Smooth muscle cell (in vitro differentiated cells): ENCODE measurements around the gene TENM4. TPM values are rescaled to one million over a fixed set of nuclear protein-coding genes. Genes with fewer than 3 reads are reported as not detected.

Experiments used
- DNase-seq: peaks from one replicate; lab custom pipeline; 2025; ENCODE audit not compliant: unreplicated experiment; lab: John Stamatoyannopoulos, UW
- H2AFZ ChIP-seq: fragments of 200-600 bp; sonication (generic); 2 replicates; pipeline ENCODE4 v1.6.0; 2016; ENCODE audit warnings: antibody characterized with exemption, low read depth, mild to moderate bottlenecking
- H3F3A ChIP-seq: fragments of 200-600 bp; sonication (generic); 2 replicates; pipeline ENCODE4 v1.6.0; 2017; ENCODE audit warnings: antibody characterized with exemption, low read depth
- H3K27ac ChIP-seq: fragments of 200-600 bp; sonication (generic); 2 replicates; pipeline ENCODE4 v1.5.1; 2016; ENCODE audit warnings: low read depth, mild to moderate bottlenecking
- H3K27me3 ChIP-seq: fragments of 200-600 bp; sonication (generic); 2 replicates; pipeline ENCODE4 v1.6.1; 2016; ENCODE audit warnings: low read depth, mild to moderate bottlenecking
- H3K36me3 ChIP-seq: fragments of 200-600 bp; sonication (generic); 2 replicates; pipeline ENCODE4 v1.5.1; 2016; ENCODE audit warnings: low read depth
- H3K4me1 ChIP-seq: fragments of 200-600 bp; sonication (generic); 2 replicates; pipeline ENCODE4 v1.5.1; 2016; ENCODE audit warnings: low read depth
- H3K4me2 ChIP-seq: fragments of 200-600 bp; sonication (generic); 2 replicates; pipeline ENCODE4 v1.6.0; 2016; ENCODE audit warnings: mild to moderate bottlenecking
- H3K4me3 ChIP-seq: fragments of 200-600 bp; sonication (generic); 2 replicates; pipeline ENCODE4 v1.5.1; 2016; ENCODE audit warnings: mild to moderate bottlenecking
- H3K79me2 ChIP-seq: fragments of 200-600 bp; sonication (generic); 2 replicates; pipeline ENCODE4 v1.6.0; 2016; ENCODE audit warnings: low read depth, mild to moderate bottlenecking
- H3K9ac ChIP-seq: fragments of 200-600 bp; sonication (generic); 2 replicates; pipeline ENCODE4 v1.6.0; 2016; ENCODE audit warnings: low read depth
- H3K9me3 ChIP-seq: fragments of 200-600 bp; sonication (generic); replicated peaks from 2 replicates; pipeline ENCODE4 v1.5.1; 2016; ENCODE audit warnings: low read depth
- H4K20me1 ChIP-seq: fragments of 200-600 bp; sonication (generic); 2 replicates; pipeline ENCODE4 v1.6.0; 2016; ENCODE audit warnings: low read depth
- WGBS: methylation state at CpG from one replicate; pipeline ENCODE4 v1.1.7; 2016; ENCODE audit warnings: low lambda C conversion rate; 5-methylcytosine and 5-hydroxymethylcytosine counted together
- polyA plus RNA-seq: library from polyadenylated mRNA; unstranded; fragments of >200 nt; fragmentation: Nextera tagmentation; extraction: Ambion mirVana; gene quantifications from 2 replicates; pipeline ENCODE4 v1.2.1, GENCODE V29; 2016
- total RNA-seq: library from RNA; depleted of rRNA; stranded (reverse); fragments of >200 nt; gene quantifications from 2 replicates; pipeline ENCODE4 v1.2.3, GENCODE V29; 2014
- TF ChIP-seq, protein P1 (sequence below): fragments of 200-600 bp; sonication (generic); IDR thresholded peaks from 2 replicates; pipeline ENCODE4 v1.5.1; 2017; ENCODE audit warnings: borderline replicate concordance, mild to moderate bottlenecking, antibody characterized with exemption; ENCODE audit not compliant: insufficient read depth, poor library complexity, severe bottlenecking

Gene TENM4
- total and polyA plus RNA-seq, 2 experiments from 2014 or later: 31.6 to 38.2 TPM

DNA sequence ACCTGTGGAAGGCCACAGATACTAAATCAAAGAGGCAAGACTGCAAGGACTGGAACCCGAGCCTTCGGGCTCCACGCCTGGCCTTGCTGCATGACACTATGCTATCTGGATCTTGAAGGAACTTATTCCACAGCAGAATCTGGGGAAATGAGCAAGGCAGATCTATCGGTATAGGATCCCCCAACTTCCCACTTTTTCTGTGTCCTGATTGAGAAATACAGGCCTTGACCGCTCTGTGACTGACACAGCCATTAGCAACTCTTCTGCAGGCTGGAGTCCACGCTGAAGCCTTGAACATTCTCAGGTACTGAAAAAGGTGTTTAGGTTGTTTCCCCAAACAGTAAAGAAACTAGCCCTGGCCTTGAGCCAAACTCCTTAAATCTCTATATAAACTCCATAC is 625.0 kb downstream of the TENM4 start:
- H3K79me2 ChIP-seq: no peaks in the 10 kb centered on the region
- no peak for DNase-seq

DNA sequence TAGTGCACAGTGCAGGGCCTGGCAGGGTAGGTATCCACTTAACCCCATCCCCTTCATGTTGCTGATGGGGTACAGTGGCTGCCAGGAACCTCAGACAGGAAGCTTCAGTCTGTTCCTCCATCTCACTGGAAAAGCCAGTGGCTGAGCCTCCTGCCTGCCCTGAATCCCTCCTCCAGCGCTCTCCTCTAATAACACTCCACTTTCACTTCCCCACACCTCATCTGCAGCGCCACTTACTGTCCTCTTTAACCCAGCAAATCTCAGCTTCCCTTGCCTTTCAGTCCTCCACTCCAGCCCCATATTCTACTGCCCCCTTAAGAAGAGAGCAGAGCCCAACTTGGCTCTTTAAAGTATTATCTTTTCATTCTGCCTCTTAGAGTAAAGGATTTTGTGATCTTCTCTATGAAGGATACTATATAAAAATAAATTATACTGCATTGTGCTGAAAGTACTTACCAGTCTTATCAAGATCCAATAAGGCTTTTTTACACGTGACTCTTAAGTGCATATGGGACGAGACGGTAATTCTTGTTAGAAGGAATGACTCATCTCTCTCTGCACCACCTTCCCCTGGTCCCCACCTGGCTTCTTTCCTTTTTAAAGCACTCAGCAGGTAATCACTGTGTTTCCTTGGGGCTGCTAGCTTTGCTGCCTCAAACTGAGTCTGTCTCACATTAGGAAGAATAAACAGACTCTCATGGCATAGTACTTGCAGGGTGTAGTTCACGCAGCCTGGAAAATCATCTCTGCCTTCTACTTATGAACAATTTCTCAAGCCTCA is 628.1 kb downstream of the TENM4 start:
- Histone ChIP-seq H4K20me1 (no peaks in the 10 kb centered on the region), H3K9ac (no peak overlapping the region), H3K27me3 (no peaks in the 10 kb centered on the region), H3K79me2 (no peaks in the 10 kb centered on the region), H3K4me3 (no peak overlapping the region), H2AFZ (no peak overlapping the region), H3K36me3 (no peaks in the 10 kb centered on the region), H3F3A (peaks cover 9% of the 10 kb centered on the region), H3K27ac (peak overlapping the region; percentile 9), H3K4me2 (no peak overlapping the region), H3K9me3 (no peaks in the 10 kb centered on the region), H3K4me1 (peaks cover 33% of the 10 kb centered on the region)
- no peak for DNase-seq
- TF ChIP-seq, protein P1, sequence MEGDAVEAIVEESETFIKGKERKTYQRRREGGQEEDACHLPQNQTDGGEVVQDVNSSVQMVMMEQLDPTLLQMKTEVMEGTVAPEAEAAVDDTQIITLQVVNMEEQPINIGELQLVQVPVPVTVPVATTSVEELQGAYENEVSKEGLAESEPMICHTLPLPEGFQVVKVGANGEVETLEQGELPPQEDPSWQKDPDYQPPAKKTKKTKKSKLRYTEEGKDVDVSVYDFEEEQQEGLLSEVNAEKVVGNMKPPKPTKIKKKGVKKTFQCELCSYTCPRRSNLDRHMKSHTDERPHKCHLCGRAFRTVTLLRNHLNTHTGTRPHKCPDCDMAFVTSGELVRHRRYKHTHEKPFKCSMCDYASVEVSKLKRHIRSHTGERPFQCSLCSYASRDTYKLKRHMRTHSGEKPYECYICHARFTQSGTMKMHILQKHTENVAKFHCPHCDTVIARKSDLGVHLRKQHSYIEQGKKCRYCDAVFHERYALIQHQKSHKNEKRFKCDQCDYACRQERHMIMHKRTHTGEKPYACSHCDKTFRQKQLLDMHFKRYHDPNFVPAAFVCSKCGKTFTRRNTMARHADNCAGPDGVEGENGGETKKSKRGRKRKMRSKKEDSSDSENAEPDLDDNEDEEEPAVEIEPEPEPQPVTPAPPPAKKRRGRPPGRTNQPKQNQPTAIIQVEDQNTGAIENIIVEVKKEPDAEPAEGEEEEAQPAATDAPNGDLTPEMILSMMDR: no peak
- 47% methylated on average over 6 of the region's 6 CpGs for WGBS

More for the DNA sequence above, 625.0 kb downstream of the TENM4 start:
- no peaks in the 10 kb centered on the region for H3K9me3 ChIP-seq
- H3K4me3 ChIP-seq: no peak overlapping the region
- no peaks in the 10 kb centered on the region for H3K36me3 ChIP-seq
- H3K4me1 ChIP-seq: peaks cover 11% of the 10 kb centered on the region
- no peak overlapping the region for H3K9ac ChIP-seq
- H4K20me1 ChIP-seq: no peaks in the 10 kb centered on the region
- no peak overlapping the region for H3K4me2 ChIP-seq
- WGBS: 97% methylated on average over 6 of the region's 6 CpGs
- H3K27ac ChIP-seq: no peak overlapping the region
- no peaks in the 10 kb centered on the region for H3K27me3 ChIP-seq
- no peak overlapping the region for H2AFZ ChIP-seq
- H3F3A ChIP-seq: peaks cover 13% of the 10 kb centered on the region
- TF ChIP-seq, protein P1: no peak

DNA sequence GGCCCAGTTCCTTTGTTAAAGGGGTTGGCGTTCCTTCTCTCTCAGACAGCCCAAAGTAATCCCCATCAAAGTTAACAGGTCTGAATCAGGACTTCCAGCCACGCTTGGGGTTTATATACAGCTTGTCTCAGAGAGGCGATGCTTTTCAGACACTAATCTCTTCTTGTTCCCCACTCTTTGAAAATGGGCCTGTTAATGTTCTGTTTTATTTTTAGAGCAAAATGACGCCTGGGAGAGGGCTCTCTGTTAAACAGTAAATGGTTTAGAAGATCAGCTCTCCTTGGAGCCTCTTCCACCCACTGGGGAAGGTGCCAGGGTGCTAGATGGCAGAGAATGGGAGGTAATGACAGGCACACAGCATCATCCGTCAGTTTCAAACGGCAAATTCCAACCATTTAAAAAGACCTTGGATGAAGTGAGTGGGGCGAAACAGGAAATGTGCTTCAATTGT is 630.2 kb downstream of the TENM4 start:
- Histone ChIP-seq H3K27ac (peak overlapping the region; percentile 90), H2AFZ (no peak overlapping the region), H3K27me3 (no peaks in the 10 kb centered on the region), H3K9me3 (no peaks in the 10 kb centered on the region), H4K20me1 (no peaks in the 10 kb centered on the region), H3K4me1 (peaks cover 33% of the 10 kb centered on the region), H3K79me2 (no peaks in the 10 kb centered on the region), H3K36me3 (no peaks in the 10 kb centered on the region), H3F3A (peaks cover 9% of the 10 kb centered on the region), H3K4me2 (peak overlapping the region; percentile 59), H3K9ac (peak overlapping the region; percentile 61), H3K4me3 (no peak overlapping the region)
- DNase-seq: no peak
- TF ChIP-seq, protein P1: no peak
- WGBS: 24% methylated on average over 7 of the region's 7 CpGs
